Muscle of leg (tissue), 11 donors: ENCODE results near the gene IPO9. TPM values are rescaled to one million over a fixed set of nuclear protein-coding genes. Genes with fewer than 3 reads are reported as not detected.
A peak's percentile ranks its signal among the peaks of the same experiment; 100 is the strongest.
"Not testable (repeated sequence)": the region's sequence is repeated elsewhere in the genome, so short reads cannot be mapped to it uniquely, and the experiment has no call there.

Source experiments
- DNase-seq: peaks from one replicate; pipeline ENCODE4 v3.0.0; 2013
- H3K27ac ChIP-seq: one replicate; pipeline ENCODE4 v1.5.1; 2013; ENCODE audit warnings: mild to moderate bottlenecking, low read length, control low read depth
- H3K27me3 ChIP-seq: one replicate; pipeline ENCODE4 v1.6.1; 2013; ENCODE audit warnings: low read length; ENCODE audit not compliant: control insufficient read depth, insufficient read depth
- H3K36me3 ChIP-seq: one replicate; pipeline ENCODE4 v1.6.1; 2013; ENCODE audit warnings: low read length; ENCODE audit not compliant: control insufficient read depth, insufficient read depth
- H3K4me1 ChIP-seq: one replicate; pipeline ENCODE4 v1.6.1; 2013; ENCODE audit warnings: low read length; ENCODE audit not compliant: control insufficient read depth, insufficient read depth
- H3K4me3 ChIP-seq: one replicate; pipeline ENCODE4 v1.5.1; 2013; ENCODE audit warnings: low read length, control low read depth
- H3K9me3 ChIP-seq: replicated peaks from 2 replicates; pipeline ENCODE4 v1.6.1; 2013; ENCODE audit warnings: low read depth, low read length; ENCODE audit not compliant: control insufficient read depth
- WGBS: methylation state at CpG from one replicate; pipeline ENCODE4 v1.1.5; 2013; ENCODE audit warnings: missing lambda C conversion rate; ENCODE audit not compliant: insufficient coverage; 5-methylcytosine and 5-hydroxymethylcytosine counted together
- polyA plus RNA-seq, 8 donors: library from polyadenylated mRNA; unstranded; fragments of 120-200 nt; gene quantifications; one replicate each; pipeline versions ENCODE4 v1.2.1 to v1.2.3, GENCODE V29; 2013; ENCODE audit warnings: inconsistent platforms in 1 of 8, low replicate concordance in 1 of 8; ENCODE audit not compliant: insufficient read length in 8 of 8, insufficient read depth in 1 of 8
- total RNA-seq: library from RNA; stranded (reverse); fragments of 120-200 nt; gene quantifications from one replicate; pipeline ENCODE4 v1.2.4, GENCODE V29; 2013

Gene IPO9
- total and polyA plus RNA-seq, 9 donors = 21.3 to 58.7 (median 43.9) TPM

DNA sequence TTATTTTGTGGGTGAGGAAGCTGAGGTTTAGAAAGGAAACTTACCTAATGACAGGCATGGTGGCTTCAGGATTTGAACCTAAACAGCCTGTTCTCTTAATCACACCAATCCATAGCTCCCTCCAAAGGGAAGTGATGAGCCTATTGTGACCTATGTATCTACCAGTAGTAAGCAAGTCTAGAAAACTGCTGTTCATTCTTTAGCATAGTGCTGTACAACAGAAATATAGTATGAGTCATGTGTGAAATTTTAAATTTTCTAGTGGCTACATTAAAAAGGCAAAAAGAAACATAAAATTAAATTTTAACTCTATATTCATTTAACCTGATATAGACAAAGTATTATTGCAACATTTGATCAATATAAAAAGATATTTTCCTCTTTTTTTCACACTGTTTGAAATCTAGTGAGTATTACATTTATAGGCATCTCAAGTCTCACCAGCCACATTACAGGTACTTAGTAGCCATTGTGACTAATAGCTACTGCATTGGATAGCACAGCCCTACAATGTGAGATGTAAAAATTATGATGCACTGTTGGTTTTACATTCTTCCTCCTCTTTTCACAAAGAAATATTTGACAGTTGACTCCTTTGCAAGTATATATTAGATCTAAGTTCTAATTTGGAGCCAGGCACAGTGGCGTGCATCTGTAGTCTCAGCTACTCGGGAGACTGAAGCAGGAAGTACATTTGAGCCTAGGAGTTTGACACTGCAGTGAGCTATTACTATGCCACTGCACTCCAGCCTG is 16.6 kb downstream of the IPO9 start:
- DNase-seq = no peak
- peaks cover 11% of the 10 kb centered on the region for H3K36me3 ChIP-seq
- no peaks in the 10 kb centered on the region for H3K4me1 ChIP-seq

GRCh38 chr1:201847150-201847549 is 18.2 kb downstream of the IPO9 start:
- Histone ChIP-seq H3K36me3 (peaks cover 25% of the 10 kb centered on the region), H3K27me3 (no peaks in the 10 kb centered on the region), H3K27ac (no peak overlapping the region), H3K4me1 (no peaks in the 10 kb centered on the region), H3K9me3 (no peaks in the 10 kb centered on the region), H3K4me3 (no peak overlapping the region)
- no CpG with 5 or more reads among the region's 1 CpG for WGBS
- DNase-seq = no peak

More for the DNA sequence above, 16.6 kb downstream of the IPO9 start:
- Histone ChIP-seq H3K4me3 (no peak overlapping the region), H3K27ac (no peak overlapping the region), H3K9me3 (no peaks in the 10 kb centered on the region), H3K27me3 (no peaks in the 10 kb centered on the region)
- WGBS = 10% methylated on average over 2 of the region's 2 CpGs

DNA sequence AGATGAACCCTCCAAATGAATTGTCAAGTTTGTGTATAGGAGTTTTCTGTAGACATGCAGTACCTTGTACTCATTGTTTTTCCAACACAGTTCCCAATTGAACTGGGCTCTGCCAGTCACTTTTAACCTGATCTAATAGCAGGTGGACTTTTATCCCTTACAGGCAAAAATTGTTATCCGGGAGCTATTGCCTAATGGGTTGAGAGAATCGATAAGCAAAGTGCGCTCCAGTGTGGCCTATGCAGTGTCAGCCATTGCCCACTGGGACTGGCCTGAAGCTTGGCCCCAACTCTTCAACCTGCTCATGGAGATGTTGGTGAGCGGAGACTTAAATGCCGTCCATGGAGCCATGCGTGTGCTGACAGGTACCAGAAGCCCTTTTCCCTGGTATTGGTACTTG is 19.3 kb downstream of the IPO9 start:
- Histone ChIP-seq H3K27ac (no peak overlapping the region), H3K27me3 (no peaks in the 10 kb centered on the region), H3K4me3 (no peak overlapping the region), H3K9me3 (no peaks in the 10 kb centered on the region), H3K4me1 (no peaks in the 10 kb centered on the region), H3K36me3 (peaks cover 36% of the 10 kb centered on the region)
- 93% methylated on average over 2 of the region's 6 CpGs for WGBS
- DNase-seq = no peak

GRCh38 chr1:201849372-201850052 is 20.6 kb downstream of the IPO9 start:
- H3K27me3 ChIP-seq = no peaks in the 10 kb centered on the region
- H3K9me3 ChIP-seq = no peaks in the 10 kb centered on the region
- H3K27ac ChIP-seq = peak overlapping the region; percentile 72
- no peak for DNase-seq
- H3K4me1 ChIP-seq = no peaks in the 10 kb centered on the region
- H3K36me3 ChIP-seq = peaks cover 48% of the 10 kb centered on the region
- WGBS = 75% methylated on average over 2 of the region's 2 CpGs
- H3K4me3 ChIP-seq = no peak overlapping the region

DNA sequence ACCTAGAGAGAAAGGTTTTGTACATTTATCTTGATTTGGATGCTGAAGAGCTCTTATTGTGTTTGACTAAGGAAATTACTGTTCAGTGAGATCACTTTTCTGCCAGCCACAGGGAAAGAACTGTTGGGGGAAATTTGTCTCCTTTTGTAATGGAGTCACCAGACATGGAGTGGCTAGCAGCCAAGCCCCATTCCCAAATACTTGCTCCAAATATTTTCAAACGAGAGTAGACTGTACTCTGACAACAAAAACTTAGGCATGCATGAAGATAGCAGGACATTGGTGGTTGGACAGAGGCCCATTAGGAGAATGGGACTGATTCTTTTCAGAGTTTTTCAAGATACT is 21.1 kb downstream of the IPO9 start:
- DNase-seq = peak; percentile 72
- Histone ChIP-seq H3K27me3 (no peaks in the 10 kb centered on the region), H3K36me3 (peaks cover 51% of the 10 kb centered on the region), H3K9me3 (no peaks in the 10 kb centered on the region), H3K4me3 (no peak overlapping the region), H3K27ac (peak overlapping the region; percentile 72), H3K4me1 (no peaks in the 10 kb centered on the region)
- no CpG with 5 or more reads among the region's 1 CpG for WGBS

- no peak overlapping the region for H3K4me3 ChIP-seq
- H3K27ac ChIP-seq = no peak overlapping the region
- no peak for DNase-seq
- no CpG with 5 or more reads among the region's 1 CpG for WGBS
- no peaks in the 10 kb centered on the region for H3K9me3 ChIP-seq
- H3K4me1 ChIP-seq = no peaks in the 10 kb centered on the region
- H3K27me3 ChIP-seq = no peaks in the 10 kb centered on the region
- peaks cover 63% of the 10 kb centered on the region for H3K36me3 ChIP-seq
Measured at GRCh38 chr1:201851949-201852348, 23.0 kb downstream of the IPO9 start.

DNA sequence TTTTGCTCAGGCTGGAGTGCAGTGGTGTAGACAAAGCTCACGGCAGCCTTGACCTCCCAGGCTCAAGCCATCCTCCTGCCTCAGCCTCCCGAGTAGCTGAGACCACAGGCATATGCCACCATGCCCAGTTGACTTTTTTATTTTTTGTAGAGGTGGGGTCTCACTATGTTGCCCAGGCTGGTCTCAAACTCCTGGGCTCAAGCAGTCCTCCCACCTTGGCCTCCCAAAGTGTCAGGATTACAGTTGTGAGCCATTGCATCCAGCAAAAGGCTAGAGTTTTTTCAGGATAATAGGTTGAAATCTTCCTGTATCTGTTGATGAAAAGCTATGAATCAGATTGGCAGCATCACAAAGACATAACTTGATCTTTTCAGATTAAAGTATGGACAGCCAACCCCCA is 27.8 kb downstream of the IPO9 start:
- DNase-seq, H3K4me3 ChIP-seq, H3K4me1 ChIP-seq, H3K27me3 ChIP-seq, H3K9me3 ChIP-seq, H3K27ac ChIP-seq: not testable (repeated sequence)
- no CpG with 5 or more reads among the region's 2 CpGs for WGBS
- peaks cover 73% of the 10 kb centered on the region for H3K36me3 ChIP-seq

DNA sequence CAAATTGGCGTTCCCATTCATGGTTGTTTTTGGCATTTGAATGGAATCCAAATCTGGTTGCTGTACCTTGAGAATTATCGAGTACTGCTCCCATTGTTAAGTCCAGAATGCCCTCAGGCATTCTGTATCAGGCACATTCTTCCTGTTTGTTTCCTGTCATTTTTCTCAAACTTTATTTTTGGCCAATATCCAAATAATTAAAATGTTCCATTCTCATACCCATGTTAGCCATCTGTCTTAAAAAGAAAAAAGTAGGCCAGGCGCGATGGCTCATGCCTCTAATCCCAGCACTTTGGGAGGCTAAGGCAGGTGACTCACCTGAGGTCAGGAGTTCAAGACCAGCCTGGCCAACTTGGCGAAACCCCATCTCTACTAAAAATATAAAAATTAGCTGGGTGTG is 30.5 kb downstream of the IPO9 start:
- H3K27ac ChIP-seq = no peak overlapping the region
- H3K27me3 ChIP-seq = no peaks in the 10 kb centered on the region
- H3K4me3 ChIP-seq = no peak overlapping the region
- H3K36me3 ChIP-seq = peaks cover 59% of the 10 kb centered on the region
- no peaks in the 10 kb centered on the region for H3K9me3 ChIP-seq
- no peak for DNase-seq
- H3K4me1 ChIP-seq = no peaks in the 10 kb centered on the region
- 90% methylated on average over 2 of the region's 5 CpGs for WGBS

DNA sequence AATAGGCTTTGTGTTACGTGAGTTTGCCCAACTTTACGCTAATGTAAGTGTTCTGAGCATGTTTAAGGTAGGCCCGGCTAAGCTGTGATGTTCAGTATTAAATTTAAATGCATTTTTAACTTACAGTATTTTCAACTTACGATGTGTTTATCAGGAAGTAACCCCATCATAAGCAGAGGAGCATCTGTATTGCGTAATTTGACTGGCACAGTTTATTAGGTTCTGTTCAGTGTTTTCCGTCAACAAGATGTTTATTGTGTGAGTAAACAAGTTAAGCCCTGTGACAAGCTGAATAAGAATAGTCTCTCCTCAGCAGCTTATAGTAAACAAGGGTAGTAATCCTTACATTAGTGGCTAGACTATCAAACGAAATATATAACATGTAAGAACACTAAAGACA is 32.5 kb downstream of the IPO9 start:
- H3K9me3 ChIP-seq = no peaks in the 10 kb centered on the region
- no peaks in the 10 kb centered on the region for H3K4me1 ChIP-seq
- DNase-seq = no peak
- H3K27ac ChIP-seq = no peak overlapping the region
- WGBS = 100% methylated on average over 1 of the region's 7 CpGs
- no peaks in the 10 kb centered on the region for H3K27me3 ChIP-seq
- peaks cover 55% of the 10 kb centered on the region for H3K36me3 ChIP-seq
- H3K4me3 ChIP-seq = no peak overlapping the region

- Histone ChIP-seq H3K4me1 (no peaks in the 10 kb centered on the region), H3K27me3 (no peaks in the 10 kb centered on the region), H3K9me3 (no peaks in the 10 kb centered on the region), H3K4me3 (no peak overlapping the region), H3K36me3 (peaks cover 70% of the 10 kb centered on the region), H3K27ac (no peak overlapping the region)
- WGBS = 100% methylated on average over 1 of the region's 10 CpGs
- no peak for DNase-seq
Measured at GRCh38 chr1:201870397-201870796, 41.4 kb downstream of the IPO9 start.
